GM12891 (cell line): ENCODE results near the gene MKKS.

Experiments
- DNase-seq: peaks from one replicate; pipeline ENCODE4 v3.0.0; 2011; ENCODE audit warnings: low spot score; ENCODE audit not compliant: insufficient read length
- FAIRE-seq: peaks from 2 replicates; lab custom pipeline; 2011; peaks lifted over from hg19 to GRCh38; lab: Jason Lieb, UNC
- PAX5 ChIP-seq: IDR thresholded peaks from 2 replicates; pipeline ENCODE4 v1.6.1; 2011; ENCODE audit warnings: low read length, moderate library complexity, mild to moderate bottlenecking; ENCODE audit not compliant: insufficient read depth, severe bottlenecking
- POLR2A ChIP-seq: IDR thresholded peaks from 2 replicates; pipeline ENCODE4 v1.6.1; 2011; ENCODE audit warnings: low read depth, low read length, control low read depth
- POLR2AphosphoS5 ChIP-seq: IDR thresholded peaks from 2 replicates; pipeline ENCODE4 v1.6.1; 2011; ENCODE audit warnings: low read depth, low read length, control low read depth
- POU2F2 ChIP-seq: IDR thresholded peaks from 2 replicates; pipeline ENCODE4 v1.6.1; 2011; ENCODE audit warnings: low read depth, mild to moderate bottlenecking, control low read depth, low read length, moderate library complexity
- SPI1 ChIP-seq: IDR thresholded peaks from 2 replicates; pipeline ENCODE4 v1.6.1; 2011; ENCODE audit warnings: low read depth, low read length, control low read depth
- TAF1 ChIP-seq: IDR thresholded peaks from 2 replicates; pipeline ENCODE4 v1.6.1; 2011; ENCODE audit warnings: low read depth, low read length, control low read depth

Gene MKKS

DNA sequence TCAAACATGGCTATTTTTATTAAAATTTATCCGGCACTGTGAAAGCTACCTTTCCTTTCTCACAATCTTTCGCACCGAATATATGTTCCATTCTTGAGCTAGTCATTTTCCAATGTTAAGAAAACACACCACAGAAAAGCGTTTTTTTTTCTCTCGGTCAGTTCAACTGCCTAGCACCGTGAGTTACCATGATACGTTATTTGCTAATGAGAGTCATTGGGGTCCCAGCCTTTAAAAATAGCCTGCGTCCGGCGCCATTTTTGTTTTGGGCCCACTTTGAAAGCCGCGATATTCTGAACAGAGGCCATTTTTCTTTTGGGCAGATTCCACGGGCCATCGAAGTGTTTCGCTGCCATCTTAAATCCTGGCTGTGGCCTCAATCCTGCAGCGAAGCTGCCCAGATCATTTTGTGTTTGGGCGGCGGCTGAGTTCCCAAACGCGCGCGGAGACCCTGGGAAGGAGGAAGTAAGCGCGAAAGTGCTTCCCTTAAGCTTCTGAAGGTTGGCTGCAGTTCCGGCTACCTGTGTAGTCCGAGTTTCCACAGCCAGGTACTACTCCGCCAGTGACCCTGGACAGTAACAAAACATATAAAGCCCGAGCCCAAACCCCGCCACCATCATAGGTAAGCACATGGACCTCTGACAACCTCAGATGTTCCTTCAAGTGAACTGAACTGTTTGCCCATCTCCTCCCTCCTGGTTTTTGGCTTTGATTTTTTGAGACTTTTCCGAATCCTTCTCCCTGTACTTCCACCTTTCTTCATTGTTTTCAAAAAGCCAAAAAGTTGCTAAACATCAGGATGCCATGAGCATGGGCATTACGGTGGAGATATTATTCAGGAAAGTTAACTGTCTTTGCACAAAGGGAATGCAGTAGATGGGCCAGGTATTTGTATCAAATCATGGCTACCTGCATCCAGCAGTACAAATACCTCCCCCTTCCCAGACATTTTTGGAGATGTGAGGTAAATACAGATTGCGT, 1.1 kb upstream of the MKKS start, which contains the start of gene SLX4IP:
TSS of gene SLX4IP (plus strand) at position 474 of the 981 bp plus-strand sequence. CDS start 22,900 bp downstream, outside the sequence.
- TF ChIP-seq POLR2A (peak; percentile 75; the same call in 1 of the 2 replicates), PAX5 (no peak), POLR2AphosphoS5 (peak; percentile 59; the same call in 1 of the 2 replicates), TAF1 (peak; percentile 65; the same call in 1 of the 2 replicates)
- DNase-seq = peak; percentile 43
- peak; percentile 78 for FAIRE-seq

DNA sequence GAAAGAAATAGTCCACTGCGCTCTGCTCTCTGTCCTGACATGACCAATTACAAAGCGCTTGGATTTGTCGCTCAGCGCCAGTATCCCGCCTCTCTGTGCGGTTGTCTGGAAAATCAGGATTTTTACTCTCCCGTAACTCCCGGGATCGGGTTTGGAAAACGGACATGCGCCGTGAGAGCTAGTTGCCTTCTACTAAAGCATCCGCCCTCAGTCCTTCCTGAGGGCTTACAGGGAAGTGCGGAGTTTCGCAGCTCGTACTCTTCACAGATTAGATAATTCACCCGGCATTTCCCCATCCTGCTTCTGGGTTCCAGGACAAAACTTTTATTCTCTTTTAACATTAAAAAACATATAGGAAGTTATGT, 427 bp upstream of the MKKS start:
- no peak for FAIRE-seq
- TF ChIP-seq TAF1 (no peak), PAX5 (no peak), SPI1 (no peak), POU2F2 (no peak), POLR2A (peak; percentile 81), POLR2AphosphoS5 (peak; percentile 75)
- peak; percentile 33 for DNase-seq

DNA sequence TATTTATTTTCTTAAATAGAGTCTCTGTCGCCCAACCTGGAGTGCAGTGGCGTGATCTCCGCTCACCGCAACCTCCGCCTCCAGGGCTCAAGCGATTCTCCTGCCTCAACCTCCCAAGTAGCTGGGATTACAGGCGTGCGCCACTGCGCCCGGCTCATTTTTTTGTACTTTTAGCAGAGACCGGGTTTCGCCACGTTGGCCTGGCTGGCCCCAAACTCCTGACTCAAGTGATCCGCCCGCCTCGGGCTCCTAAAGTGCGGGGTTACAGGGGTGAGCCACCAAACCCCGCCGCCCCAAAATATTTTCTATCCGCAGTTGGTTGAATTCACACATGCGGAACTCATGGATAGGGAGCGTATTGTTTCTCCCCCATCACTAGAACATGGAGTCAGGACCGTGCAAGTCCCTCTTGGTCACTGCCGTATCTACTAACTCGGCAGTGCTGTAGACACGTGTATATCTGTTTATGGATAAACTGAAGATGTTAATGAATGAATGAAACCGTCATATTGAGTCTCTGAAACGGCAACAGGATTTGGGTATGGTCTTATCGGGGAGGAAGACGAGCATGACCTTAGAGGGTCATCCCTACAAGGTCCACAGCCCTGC, 904 bp downstream of the MKKS start:
- FAIRE-seq = no peak
- DNase-seq = no peak
- TF ChIP-seq POLR2A (no peak), TAF1 (no peak), SPI1 (no peak), POLR2AphosphoS5 (no peak), POU2F2 (no peak), PAX5 (no peak)

DNA sequence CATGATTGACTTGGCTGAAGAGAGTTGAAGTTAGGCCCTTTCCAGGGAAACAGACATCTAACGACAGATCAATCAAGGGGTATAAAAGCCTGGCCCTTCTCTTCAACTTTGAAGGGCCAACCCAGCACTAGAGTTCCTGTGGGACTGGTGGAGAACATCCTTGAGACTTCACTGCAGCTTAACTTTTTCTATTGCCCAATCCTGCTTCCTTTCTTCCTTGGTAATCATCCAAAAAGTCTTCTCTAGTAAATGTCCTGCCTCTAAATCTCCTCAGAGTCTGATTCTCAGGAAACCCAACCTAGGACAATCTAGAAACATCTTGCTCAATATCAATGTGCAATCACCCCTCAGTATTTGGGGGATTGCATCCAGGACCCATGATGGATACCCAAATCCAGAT, 1.9 kb downstream of the MKKS start:
- FAIRE-seq = no peak
- TF ChIP-seq POLR2AphosphoS5 (no peak), POLR2A (no peak), PAX5 (no peak), TAF1 (no peak), POU2F2 (no peak), SPI1 (no peak)
- DNase-seq = no peak

GRCh38 chr20:10430704-10431103, 3.3 kb downstream of the MKKS start:
- no peak for TF ChIP-seq SPI1
- no peak for TF ChIP-seq POLR2AphosphoS5
- TF ChIP-seq TAF1 = no peak
- no peak for TF ChIP-seq POU2F2
- TF ChIP-seq PAX5 = no peak
- no peak for TF ChIP-seq POLR2A
- DNase-seq = no peak
- no peak for FAIRE-seq

DNA sequence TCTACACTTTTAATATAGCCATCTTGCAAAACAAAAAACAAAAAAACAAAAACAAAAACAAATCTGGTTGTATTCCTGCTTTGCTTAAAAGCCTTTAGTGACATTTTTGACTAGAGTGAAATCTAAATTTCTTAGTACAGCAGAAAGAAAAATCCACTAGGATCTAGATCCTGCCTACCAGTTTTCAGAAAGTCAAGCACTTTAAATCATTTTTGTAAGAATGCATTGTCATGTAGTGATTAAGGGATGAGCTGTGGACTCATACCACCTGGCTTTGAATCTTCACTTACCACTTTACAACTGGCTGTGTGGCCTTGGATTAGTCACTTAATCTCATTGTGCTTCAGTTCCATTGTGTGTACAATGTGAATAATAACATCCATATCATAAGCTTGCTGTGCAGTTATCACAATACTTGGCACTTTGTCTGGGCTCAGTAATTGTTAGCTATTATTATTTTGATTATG, 4.0 kb downstream of the MKKS start:
- FAIRE-seq (peak; percentile 9), DNase-seq (no peak)
- TF ChIP-seq POU2F2 = no peak
- TF ChIP-seq TAF1 = no peak
- no peak for TF ChIP-seq PAX5
- no peak for TF ChIP-seq SPI1
- no peak for TF ChIP-seq POLR2AphosphoS5
- TF ChIP-seq POLR2A = no peak

DNA sequence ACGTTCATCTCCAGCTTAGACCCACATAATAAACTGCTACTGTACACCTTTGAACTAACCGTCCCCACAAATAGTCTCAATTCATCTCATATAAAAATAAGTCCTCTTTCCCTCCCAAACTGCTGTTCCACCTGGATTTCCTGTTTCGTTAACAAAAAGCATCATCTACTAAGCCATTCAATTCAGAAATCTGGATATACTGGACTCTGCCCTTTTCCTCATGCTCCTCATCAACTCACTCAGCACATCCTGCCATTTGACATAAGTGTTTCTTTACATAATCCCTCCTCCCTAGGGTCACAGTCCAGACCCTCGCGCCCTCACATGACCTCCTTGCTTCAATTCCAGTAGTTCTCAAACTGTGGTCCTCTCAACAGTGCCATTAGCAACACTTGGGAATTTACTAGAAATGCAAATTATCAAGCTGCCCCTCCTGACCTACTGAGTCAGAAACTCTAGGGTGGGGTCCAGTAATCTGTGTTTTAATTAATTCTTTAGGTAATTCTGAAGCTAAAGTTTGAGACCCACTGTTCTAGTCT, 4.5 kb downstream of the MKKS start:
- FAIRE-seq = no peak
- TF ChIP-seq PAX5 (no peak), TAF1 (no peak), POLR2A (no peak), POU2F2 (no peak), SPI1 (no peak), POLR2AphosphoS5 (no peak)
- no peak for DNase-seq

GRCh38 chr20:10428008-10428407, 6.0 kb downstream of the MKKS start:
- no peak for FAIRE-seq
- DNase-seq = no peak
- TF ChIP-seq SPI1 (no peak), TAF1 (no peak), POU2F2 (no peak), POLR2A (no peak), POLR2AphosphoS5 (no peak), PAX5 (no peak)

GRCh38 chr20:10427060-10427692, 6.8 kb downstream of the MKKS start:
- TF ChIP-seq TAF1 (no peak), POU2F2 (no peak), POLR2AphosphoS5 (no peak), POLR2A (no peak), PAX5 (no peak), SPI1 (no peak)
- FAIRE-seq = peak; percentile 52
- no peak for DNase-seq
